NCI-H524 (cell line): ENCODE data around the gene STIM1.
"Not testable (repeated sequence)": the region's sequence is repeated elsewhere in the genome, so short reads cannot be mapped to it uniquely, and the experiment has no call there.

Experiments
- DNase-seq, 2 experiments: peaks; one replicate each; lab custom pipeline; 2025; lab: John Stamatoyannopoulos, UW

The STIM1 gene

DNA sequence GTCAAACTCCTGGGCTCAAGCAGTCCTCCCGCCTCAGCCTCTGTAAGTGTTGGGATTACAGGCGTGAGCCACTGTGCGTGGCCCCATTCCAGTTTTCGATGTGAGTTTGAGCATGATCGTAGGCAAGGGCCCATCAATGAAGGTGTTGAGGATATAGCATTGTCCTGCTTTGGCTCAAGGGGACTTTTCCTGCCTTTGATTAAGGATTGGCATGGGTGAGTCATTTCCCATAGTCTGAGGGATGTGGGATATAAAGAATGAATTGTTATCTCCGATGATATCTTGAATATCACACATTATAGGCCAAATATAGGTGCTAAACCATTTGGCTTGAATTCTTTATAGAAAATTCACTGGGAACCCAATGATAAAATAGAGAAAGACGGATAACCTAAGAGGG is 30.4 kb downstream of the STIM1 start:
- DNase-seq, result no peak

DNA sequence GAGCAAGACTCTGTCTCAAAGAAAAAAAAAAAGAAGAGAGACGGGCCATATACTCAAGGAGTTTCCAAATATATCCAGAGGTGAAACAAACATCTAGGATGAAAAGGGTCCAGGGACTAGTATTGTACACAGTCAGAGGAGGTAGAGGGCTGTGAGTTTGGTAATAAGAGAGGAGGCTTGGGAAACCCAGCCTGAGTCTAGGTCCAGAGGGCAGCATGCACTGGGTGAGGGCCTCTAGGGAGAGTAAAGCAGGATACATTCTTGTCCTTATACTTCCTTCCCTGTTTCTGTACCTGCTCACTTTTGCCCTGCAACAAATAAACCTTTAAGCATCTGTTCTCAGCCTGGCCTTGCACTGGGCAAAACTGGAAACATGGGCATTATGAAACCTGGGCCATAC is 31.5 kb downstream of the STIM1 start:
- no peak for DNase-seq

DNA sequence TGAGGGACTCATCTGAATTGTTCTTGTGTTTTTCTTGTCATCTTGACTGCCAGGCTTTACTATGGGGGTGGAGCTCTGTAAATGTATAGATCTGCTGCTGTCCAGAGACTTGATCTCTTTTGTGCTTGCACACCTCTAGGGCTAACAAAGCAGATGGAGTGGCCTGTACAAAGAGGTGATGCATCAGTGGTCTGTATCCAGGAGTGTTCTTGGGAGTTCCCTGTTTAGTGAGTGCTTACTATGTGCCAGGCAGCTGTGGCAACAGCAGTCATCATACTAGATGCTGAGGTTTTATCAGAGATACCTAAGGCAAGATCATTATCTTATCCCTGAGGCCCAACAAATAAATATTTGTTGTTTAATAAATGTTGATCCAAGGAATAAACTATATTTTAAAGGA is 33.4 kb downstream of the STIM1 start:
- no peak for DNase-seq

DNA sequence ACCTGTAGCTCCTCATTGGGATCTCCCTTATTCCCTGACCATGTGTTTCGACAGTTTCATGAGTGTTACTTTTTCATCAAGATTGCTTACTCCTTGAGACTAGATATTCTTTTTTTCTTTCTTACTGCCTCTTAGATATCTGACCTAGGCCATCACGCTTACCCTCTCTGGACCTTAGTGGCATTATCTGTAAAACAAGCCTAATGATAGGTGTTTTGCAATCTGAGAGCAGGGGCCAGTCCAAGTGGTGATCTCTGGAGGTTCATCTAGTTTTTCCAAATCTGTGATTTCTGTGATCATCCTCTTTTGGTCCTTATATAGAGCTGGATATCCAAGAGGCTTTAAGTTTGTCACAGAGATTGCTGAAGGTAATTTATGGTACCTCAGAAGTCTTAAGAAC is 34.5 kb downstream of the STIM1 start:
- DNase-seq, result no peak

DNA sequence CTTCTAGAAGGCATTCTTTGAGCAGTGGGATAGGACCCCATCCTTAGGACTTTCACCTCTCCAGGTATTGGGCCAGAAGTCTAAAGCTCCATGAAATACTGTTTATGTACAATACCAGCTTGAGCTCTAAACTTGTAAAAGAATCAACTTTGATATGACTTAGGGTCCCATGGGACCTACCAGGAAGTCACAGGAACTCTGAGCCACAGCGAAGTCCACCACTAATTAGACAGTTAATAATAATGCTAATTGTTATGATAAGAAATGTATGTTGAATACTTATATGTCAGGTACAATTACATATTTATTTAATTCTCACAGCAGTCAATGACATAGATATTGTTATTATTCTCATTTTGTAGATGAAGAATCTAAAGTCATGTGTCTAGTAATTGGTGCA is 35.3 kb downstream of the STIM1 start:
- DNase-seq, result no peak

DNA sequence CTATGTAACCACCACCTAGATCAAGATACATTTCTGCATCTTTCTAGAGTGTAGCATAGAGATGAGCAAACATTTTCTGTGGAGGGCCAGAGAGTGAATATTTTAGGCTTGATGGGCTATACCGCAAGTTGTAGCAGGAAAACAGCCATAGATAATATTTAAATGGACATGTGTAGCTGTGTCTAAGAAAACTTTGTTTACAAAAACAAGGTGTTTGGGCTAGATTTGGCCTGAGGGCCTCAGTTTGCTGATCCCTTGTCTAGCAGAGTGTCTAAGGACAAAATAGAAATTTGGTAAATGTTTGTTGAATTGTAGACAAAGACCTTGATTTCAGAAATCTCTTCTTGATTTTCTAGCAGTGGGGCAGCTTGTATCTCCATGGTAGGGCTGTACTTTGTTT is 36.3 kb downstream of the STIM1 start:
- no peak for DNase-seq

DNA sequence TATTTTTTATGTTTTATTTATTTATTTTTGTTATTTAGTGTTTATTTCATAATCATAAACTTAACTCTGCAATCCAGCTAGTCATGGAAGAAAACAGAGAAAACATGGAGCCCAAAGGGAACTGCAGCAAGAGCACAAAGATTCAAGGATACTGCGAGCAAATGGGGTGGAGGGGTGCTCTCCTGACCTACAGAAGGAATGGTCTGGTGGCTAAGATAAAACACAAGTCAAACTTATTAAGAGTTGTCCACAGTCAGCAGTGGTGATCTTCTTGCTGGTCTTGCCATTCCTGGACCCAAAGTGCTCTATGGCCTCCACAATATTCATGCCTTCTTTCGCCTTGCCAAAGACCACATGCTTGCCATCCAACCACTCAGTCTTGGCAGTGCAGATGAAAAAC is 36.7 kb downstream of the STIM1 start:
- no peak for DNase-seq

DNA sequence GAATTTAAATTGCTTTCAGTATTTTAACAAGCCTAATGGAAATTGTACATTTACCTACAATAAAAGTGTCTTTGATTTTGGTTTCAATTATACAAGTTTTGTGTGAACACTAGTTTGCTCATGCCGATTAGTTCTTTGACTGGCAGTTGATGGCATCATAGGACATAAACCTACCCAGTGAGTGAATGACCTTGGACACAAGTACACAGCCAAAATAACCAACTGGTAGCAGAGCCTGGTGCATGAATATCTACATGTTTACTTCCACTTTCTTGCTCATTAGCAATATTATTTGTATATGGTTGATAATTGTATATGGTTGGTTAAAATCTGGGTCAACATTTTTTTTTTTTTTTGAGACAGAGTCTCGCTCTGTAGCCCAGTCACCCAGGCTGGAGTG is 37.8 kb downstream of the STIM1 start:
- DNase-seq, result no peak

DNA sequence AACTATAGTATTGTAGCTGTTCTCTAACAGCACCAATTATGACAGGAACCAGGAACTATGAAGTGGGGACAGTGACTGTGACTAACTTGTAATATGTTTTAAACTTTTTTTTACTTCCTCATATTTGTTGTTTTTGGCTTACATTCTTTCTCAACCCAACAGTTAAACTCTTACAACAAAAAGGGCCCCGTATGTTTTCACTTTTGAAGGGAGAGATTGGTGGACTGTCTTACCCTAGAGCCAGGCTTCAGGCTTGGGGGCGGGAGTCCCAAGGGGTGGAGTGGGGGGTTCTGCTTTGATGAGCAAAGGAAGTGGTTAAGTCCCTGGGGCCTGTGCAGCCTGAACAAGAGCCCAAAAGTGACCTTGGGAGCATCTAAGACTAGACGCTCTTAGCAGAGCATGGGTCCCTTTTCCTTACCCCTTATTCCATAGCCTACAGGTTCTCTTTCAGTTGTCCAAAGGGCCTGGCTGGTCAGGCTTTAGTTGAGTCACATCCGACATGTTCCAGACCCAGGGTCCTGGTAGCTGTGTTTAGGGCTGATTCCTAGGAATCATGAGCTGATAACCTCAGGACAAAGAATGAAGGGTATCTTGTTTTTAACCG is 38.8 kb downstream of the STIM1 start:
- no peak for DNase-seq

DNA sequence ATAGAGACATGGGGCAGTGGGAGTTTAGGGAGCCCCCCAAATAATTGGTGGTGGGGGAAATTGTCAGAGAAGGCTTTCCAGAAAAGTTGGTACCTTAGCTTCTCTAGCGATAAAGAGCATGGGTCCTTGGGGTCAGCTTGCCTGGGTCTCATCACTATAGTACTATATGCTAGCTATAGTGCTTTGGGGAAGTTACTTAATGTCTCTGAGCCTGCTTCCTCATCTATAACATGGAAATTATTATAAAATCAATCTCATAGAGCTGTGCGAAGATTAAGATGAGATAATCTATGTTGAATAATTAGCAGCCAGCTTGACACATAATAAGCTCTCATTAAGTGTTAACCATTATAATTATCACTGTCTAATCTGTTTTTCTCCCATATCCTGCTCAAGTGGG is 41.2 kb downstream of the STIM1 start:
- DNase-seq, result no peak

DNA sequence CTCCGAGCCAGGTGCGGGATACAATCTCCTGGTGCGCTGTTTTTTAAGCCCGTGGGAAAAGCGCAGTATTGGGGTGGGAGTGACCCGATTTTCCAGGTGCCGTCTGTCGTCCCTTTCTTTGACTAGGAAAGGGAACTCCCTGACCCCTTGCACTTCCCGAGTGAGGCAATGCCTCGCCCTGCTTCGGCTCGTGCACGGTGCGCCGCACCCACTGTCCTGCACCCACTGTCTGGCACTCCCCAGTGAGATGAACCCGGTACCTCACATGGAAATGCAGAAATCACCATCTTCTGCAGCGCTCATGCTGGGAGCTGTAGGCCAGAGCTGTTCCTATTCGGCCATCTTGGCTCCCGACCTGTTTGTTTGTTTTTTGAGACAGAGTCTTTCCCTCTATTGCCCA is 44.8 kb downstream of the STIM1 start:
- not testable (repeated sequence) for DNase-seq

DNA sequence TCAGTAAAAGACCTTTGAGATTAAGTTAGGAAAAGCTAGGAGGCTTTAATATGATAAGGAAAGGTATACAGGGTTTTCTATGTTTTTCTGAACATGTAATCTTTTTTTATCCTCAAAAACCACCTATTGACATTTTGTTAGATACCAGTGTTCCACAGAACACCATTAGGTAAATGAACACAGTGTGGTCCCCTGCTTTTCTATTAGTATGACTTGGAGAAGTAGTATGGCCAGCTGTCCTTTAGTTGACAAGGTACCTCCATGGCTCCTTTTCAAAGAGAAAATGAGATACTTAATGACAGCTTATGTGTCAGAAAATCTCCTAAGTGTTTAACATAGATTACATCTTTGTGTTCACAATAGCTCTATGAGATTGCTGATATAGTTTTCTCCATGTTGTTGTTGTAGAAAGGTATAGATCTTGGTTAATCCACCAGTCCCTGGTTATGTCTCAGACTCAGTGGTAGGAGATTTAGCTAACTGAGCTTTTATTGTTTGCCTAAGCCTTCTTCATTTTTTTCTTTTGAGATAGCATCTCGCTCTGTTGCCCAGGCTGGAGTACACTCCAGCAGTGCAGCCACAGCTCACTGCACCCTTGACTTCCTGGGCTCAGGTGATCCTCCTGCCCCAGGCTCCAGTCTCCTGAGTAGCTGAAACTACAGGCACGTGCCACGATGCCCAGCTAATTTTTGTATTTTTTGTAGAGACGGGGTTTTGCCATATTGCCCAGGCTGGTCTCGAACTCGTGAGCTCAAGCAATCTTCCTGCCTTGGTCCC is 46.0 kb downstream of the STIM1 start:
- DNase-seq, result no peak

DNA sequence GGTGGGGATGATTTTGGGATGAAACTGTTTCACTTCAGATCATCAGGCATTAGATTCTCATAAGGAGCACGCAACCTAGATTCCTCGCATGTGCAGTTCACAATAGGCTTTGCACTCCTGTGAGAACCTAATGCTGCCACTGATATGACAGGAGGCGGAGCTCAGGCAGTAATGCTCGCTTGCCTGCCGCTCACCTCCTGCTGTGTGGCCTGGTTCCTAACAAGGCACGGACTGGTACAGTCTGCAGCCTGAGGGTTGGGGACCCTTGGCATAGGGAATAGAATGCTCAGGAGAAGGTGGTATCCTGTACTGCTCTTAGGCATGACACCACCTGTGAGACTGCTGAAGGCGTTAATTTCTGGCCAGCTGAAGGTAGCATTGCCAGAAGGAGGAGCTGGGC is 47.0 kb downstream of the STIM1 start:
- DNase-seq, result no peak

DNA sequence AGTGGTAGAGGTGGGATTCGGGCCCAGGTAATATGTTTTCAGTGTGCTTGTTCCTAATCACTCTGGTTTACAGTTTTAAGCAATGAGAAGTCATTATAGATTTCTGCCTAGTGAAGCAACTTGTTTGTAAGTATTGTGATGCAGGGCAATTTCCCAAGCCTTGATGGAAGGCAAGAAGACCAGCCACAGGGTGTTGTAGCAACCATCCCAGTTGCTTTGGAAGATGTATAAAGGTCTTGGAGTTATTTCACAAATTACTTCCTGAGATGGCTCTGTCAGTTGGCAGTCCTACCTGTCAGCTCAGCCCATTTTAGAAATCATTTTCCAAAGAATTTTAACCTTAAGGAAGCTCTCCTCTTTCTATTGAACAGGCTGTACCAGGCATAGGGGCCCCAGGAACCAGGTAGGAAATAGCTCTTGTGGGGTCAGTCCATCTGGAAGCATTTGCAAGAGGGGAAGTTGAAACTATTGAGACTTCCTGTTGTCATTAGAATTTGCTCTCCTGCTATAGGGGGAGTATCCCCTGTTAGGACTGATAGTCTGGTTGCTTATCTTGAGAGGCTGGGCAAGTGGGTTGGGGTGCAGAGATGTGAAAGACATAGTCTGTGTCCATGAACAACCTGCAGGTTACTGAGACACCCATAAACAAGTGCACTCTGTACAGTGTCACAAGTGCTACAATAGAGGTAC is 47.9 kb downstream of the STIM1 start:
- no peak for DNase-seq

DNA sequence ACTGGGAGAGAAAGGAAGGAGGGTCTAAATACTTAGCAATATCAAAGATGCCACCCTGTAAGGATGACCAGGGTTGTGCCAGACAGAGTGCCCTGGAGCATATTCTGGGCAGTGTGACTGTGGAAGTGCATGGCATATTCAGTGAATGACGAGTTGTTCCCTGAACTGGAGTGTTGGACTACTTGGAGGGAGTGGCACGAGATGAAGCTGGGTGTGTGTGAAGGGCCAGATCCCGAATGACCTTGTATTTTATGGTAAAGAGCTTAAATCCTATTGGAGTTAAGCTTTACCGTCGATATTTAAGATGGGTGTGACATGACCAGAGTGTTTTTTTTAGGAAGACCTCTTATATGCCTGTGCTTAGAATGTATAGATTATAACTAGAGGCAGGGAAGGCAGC is 48.8 kb downstream of the STIM1 start:
- DNase-seq, result no peak

DNA sequence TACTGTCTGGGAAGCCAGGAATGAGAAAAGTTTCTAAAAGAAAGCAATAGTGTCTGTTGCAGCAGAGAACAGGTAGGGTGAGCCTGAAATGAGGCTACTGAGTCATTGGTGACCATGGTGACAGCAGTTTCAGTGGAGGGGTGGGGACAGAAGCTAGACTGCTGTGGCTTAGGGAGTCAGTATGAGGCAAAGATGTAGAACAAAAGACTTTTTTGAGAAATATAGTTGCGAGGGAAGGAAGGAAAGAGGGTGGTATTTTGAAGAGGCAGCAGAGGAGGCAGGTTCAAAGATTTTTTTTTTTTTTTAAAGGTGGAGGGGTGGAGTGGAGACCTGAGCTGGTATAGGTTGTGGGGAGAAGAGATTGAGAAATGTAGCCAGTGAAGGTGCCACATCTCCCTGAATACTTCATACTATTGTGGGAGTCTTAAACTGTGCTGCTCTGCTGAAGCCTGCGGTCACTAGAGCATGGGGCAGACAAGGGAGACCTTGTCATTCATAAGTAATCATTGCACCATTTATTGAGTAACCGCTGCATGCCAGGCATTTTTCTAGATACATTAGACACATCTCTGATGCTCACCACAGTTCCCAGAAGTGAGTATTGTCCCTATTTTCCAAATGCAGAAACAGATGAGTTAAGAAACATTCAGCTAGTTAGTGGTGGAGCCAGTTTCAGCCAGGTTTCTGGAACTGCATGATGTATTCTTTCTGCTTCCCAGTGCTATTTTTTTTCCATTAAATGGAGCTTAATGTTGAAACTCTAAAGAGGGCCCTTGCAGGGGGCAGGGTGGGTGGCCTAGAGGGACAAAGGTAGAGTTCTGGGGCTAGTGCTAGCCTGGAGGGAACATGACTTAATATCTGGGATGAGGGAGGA is 49.9 kb downstream of the STIM1 start:
- no peak for DNase-seq

DNA sequence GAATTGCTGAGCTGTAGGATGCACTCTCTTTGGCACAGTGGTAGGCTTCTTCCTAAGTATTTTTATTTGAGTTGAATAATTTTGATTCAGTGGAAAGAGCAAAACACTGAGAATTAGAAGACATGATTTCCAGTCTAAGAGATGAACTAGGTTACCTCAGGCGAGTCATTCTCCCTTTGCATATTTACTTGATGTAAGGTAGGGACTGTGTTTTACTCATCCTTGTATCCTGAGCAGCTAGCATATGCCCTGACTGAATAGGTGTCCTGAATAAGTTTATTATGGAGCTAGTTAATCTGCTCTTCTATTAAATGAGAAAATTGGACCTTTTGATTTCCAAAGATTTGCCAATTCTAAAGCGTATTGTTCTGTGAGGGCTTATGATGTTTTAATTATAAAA is 50.7 kb downstream of the STIM1 start:
- DNase-seq, result no peak

DNA sequence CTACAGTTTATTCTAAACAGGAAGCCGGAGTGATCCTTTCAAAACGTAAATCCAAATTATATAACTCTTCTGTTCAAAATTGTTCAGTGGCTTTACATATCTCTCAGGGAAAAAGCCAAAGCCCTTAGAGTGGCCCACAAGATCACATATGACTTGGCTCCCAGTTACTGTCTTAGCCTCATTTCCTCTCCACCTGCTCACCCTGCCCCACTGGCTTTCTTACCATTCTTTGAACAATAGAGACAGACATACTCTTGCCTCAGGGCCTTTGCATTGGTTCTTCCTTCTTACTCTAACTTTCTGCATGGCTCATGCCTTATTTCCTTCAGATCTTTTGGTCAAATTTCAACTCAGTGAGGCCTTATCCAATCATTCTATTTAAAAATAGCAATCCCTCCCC is 52.1 kb downstream of the STIM1 start:
- DNase-seq, result no peak

DNA sequence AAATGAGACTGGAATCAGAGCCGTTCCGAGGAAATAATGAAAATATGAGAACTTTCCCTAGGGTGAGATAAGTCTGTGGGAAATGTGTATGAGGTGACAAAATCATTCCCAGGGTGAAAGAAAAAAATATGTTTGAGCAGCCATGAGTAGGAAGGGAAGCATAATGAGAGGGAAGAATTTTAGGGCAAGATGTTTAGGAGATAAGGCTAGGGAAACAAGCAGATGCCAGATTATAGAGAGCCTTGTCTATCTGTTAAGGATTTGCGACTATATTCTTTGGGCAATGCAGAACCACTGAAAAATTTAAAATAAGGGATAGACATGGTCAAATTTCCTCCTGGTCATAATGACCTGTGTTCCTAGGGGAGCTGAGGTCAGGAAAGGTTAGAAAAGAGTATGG is 54.4 kb downstream of the STIM1 start:
- no peak for DNase-seq

DNA sequence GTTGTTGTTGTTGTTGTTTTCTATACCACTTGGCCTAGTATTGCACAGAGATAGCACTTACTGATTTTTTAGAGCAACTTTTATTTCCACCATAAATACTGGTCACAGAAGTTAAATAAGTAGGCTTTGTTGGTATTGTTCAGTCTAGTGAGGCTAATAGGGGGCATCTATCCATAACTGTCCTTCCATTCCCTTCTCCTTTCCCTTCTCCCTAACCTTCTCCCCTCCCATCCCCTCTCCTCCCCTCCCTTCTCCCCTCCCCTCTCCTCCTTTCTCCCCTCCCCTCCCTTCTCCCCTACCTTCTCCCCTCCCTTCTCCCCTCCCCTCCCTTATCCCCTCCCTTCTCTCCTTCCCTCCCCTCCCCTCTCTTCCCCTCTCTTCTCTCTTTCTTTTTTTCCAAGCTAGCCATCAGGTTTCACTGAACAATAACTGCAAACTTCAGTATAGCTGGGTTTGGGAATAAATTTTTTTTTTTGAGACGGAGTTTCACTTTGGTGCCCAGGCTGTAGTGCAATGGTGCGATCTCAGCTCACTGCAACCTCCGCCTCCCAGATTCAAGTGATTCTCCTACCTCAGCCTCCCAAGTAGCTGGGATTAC is 56.5 kb downstream of the STIM1 start:
- DNase-seq, result no peak

DNA sequence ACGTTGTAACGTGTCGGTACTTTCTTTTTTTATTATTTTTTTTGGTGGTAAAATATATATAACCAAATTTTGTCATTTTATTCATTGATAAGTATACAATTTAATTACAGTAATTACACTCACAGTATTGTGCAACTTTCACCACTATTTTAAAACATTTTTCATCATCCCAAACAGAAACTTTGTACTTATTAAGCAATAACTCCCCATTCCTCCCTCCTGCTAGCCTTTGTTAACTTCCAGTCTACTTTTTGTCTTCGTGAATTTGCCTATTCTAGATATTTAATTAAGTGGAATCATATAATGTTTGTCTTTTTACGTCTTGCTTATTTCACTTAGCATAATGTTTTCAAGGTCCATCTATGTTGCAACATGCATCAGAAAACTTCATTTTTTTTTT is 58.5 kb downstream of the STIM1 start:
- no peak for DNase-seq

DNA sequence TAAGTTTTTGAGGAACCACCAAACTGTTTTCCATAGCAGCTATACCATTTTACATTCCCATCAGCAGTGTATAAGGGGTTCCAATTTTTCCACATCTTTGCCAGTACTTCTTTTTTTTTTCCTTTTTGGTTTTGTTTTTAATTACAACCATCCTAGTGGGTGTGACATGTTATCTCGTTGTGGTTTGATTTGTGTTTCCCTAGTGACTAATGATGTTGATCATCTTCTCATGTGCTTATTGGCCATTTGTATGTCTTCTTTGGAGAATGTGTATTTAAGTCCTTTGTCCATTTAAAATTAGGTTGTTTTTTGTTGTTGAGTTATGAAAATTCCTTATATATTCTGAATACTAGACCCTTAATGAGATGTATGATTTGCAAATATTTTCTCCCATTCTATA is 59.3 kb downstream of the STIM1 start:
- no peak for DNase-seq
